ENCODE data around the gene CUL3. TPM values are rescaled to one million over a fixed set of nuclear protein-coding genes. Genes with fewer than 3 reads are reported as not detected.
"Not testable (repeated sequence)": the region's sequence is repeated elsewhere in the genome, so short reads cannot be mapped to it uniquely, and the experiment has no call there.

Gene CUL3
- total and polyA plus RNA-seq, 8 donors, result 6.1 to 155 (median 53.2) TPM

DNA sequence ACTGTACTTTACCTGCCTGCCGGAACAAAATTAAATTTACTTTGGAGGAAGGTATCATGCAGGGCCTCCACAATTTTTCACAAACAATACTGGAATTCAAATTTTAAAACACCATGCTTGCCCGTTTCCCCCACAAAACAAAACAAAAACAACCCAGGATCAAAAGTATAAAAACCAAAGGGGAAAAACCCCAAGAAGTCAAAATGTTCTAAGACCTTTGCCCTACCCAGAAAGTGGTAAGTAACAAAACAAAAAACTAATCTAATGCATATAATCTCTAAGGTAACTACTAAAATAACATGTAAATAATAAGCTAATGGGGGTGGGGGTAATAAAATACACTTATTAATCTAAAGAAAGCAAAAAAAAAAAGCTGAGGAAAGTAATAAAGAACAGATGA, 60.5 kb downstream of the CUL3 start:
- DNase-seq, result no peak
- peak overlapping the region in 1 of 5 donors; percentile 44 for H3K27ac ChIP-seq
- H3K4me3 ChIP-seq, result no peak overlapping the region
- 55 to 73% (median 67%) methylated on average over 2 of the region's 2 CpGs for WGBS, 5 donors
- H3K9me3 ChIP-seq, result no peaks in the 10 kb centered on the region
- intact Hi-C loops (cut with DNase I; ENCODE audit: low total_unique reads), result no loop called here
- TF ChIP-seq, protein P1, sequence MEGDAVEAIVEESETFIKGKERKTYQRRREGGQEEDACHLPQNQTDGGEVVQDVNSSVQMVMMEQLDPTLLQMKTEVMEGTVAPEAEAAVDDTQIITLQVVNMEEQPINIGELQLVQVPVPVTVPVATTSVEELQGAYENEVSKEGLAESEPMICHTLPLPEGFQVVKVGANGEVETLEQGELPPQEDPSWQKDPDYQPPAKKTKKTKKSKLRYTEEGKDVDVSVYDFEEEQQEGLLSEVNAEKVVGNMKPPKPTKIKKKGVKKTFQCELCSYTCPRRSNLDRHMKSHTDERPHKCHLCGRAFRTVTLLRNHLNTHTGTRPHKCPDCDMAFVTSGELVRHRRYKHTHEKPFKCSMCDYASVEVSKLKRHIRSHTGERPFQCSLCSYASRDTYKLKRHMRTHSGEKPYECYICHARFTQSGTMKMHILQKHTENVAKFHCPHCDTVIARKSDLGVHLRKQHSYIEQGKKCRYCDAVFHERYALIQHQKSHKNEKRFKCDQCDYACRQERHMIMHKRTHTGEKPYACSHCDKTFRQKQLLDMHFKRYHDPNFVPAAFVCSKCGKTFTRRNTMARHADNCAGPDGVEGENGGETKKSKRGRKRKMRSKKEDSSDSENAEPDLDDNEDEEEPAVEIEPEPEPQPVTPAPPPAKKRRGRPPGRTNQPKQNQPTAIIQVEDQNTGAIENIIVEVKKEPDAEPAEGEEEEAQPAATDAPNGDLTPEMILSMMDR (IDR thresholded peaks at IDR 0.05), result no peak
- TF ChIP-seq POLR2A (IDR thresholded peaks at IDR 0.05) (no peak), EP300 (IDR thresholded peaks at IDR 0.05) (no peak), POLR2AphosphoS5 (IDR thresholded peaks at IDR 0.05) (no peak)
- H3K27me3 ChIP-seq, result no peaks in the 10 kb centered on the region
- H3K36me3 ChIP-seq, result peaks cover 0 to 12% (median 1%) of the 10 kb centered on the region in 4 donors
- peaks cover 13 to 93% (median 61%) of the 10 kb centered on the region in 4 donors for H3K4me1 ChIP-seq

DNA sequence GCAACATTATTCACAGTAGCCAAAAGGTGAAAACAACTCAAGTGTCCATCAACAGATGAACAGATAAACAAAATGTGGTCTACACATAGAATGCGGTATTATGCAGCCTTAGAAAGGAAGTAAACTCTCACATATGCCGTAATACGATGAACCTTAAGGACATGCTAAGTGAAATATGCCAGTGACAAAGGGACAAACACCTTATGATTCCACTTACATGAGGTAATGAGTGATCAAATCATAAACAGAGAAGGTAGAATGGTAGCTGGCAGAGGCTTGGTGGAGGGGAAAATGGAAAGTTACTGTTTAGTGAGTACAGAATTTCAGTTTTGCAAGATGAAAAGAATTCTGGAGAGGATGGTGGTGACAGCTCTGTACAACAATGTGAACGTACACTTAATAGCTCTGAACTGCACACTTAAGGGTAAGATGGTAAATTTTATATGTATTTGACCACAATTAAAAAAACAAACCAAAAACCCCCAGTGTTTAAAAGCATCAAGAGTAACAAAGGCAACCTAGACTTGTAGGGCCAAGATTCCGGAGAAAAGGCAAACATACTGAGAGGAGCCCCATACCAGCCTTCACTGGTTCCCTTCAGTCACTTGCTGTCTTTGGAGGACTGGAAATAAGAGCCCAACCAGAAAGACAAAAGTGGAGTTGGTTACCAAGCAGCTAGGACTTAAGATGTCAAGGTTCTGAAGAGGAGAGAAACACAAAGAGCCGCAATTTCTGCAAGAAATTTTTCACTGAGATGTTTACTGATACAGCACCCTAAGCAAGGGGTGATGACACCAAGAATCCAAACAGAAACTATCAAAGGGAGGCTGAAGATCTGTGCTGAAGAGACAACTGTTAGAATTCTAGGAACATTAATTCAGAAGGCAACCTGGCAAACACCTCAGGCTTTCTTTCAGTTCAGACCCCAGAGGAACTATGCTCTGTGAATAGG, 61.3 kb downstream of the CUL3 start:
- 80 to 85% (median 83%) methylated on average over 6 of the region's 6 CpGs for WGBS, 5 donors
- H3K4me1 ChIP-seq, result peaks cover 14 to 93% (median 62%) of the 10 kb centered on the region in 4 donors
- no peak for DNase-seq
- peaks cover 0 to 7% (median 0%) of the 10 kb centered on the region in 4 donors for H3K36me3 ChIP-seq
- H3K4me3 ChIP-seq, result no peak overlapping the region
- TF ChIP-seq EP300 (IDR thresholded peaks at IDR 0.05) (no peak), POLR2AphosphoS5 (IDR thresholded peaks at IDR 0.05) (no peak), POLR2A (IDR thresholded peaks at IDR 0.05) (no peak)
- TF ChIP-seq, protein P1 (IDR thresholded peaks at IDR 0.05), result no peak
- H3K27me3 ChIP-seq, result no peaks in the 10 kb centered on the region
- H3K27ac ChIP-seq, result peak overlapping the region in 1 of 5 donors; percentile 44
- no peaks in the 10 kb centered on the region for H3K9me3 ChIP-seq
- intact Hi-C loops (cut with DNase I; ENCODE audit: low total_unique reads), result no loop called here

DNA sequence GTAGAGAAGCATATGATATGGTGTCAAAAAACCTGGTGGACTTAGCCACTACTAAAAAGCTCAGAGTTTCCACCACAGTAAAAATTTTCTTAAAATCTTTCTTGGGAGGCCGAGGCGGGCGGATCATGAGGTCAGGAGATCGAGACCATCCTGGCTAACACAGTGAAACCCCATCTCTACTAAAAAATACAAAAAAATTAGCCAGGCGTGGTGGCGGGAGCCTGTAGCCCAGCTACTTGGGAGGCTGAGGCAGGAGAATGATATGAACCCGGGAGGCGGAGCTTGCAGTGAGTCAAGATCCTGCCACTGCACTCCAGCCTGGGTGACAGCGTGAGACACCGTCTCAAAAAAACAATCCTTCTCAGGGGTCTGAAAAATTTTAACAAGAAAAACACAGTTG, 62.7 kb downstream of the CUL3 start:
- intact Hi-C loops (cut with DNase I; ENCODE audit: low total_unique reads); H3K9me3 ChIP-seq; H3K27ac ChIP-seq; DNase-seq; H3K36me3 ChIP-seq; H3K27me3 ChIP-seq; H3K4me3 ChIP-seq: not testable (repeated sequence)
- WGBS, 5 donors, result 97 to 98% (median 98%) methylated on average over 10 of the region's 10 CpGs
- H3K4me1 ChIP-seq, result peaks cover 21 to 99% (median 62%) of the 10 kb centered on the region in 4 donors

DNA sequence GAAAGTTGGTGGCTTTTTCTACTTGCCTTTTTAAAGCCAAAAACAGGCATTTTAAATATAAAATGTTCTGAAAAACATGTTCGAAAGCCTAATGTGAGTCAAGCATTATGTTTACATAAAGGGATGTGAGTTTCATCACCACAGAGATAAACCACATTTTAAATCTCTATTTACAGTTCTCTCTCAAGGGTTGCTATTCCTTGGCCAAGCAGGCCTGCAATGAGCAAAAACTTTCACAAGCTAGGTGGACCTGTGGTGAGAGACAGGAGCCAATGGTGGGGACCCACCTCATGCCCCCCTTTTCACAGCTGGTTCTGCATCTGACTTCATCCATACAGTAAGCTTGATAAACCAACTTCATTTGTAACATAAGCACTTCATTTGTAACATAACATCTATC, 65.1 kb downstream of the CUL3 start:
- peak overlapping the region in 2 of 5 donors; percentile 28 to 44 for H3K27ac ChIP-seq
- H3K4me3 ChIP-seq, result no peak overlapping the region
- no peaks in the 10 kb centered on the region for H3K9me3 ChIP-seq
- no peaks in the 10 kb centered on the region for H3K27me3 ChIP-seq
- H3K4me1 ChIP-seq, result peaks cover 21 to 95% (median 50%) of the 10 kb centered on the region in 4 donors
- DNase-seq, result peak in 1 of 2 donors; percentile 29
- intact Hi-C loops (cut with DNase I; ENCODE audit: low total_unique reads), result no loop called here
- H3K36me3 ChIP-seq, result no peaks in the 10 kb centered on the region
- no peak for TF ChIP-seq POLR2A (IDR thresholded peaks at IDR 0.05)
- no peak for TF ChIP-seq EP300 (IDR thresholded peaks at IDR 0.05)
- no peak for TF ChIP-seq POLR2AphosphoS5 (IDR thresholded peaks at IDR 0.05)
- TF ChIP-seq, protein P1 (IDR thresholded peaks at IDR 0.05), result no peak
- WGBS, 5 donors, result 36 to 60% (median 47%) methylated on average over 1 of the region's 1 CpG

All from stomach (tissue), 9 donors.